GM19455 (cell line): ENCODE data around the gene GYS1.
"Not testable (repeated sequence)": the region's sequence is repeated elsewhere in the genome, so short reads cannot be mapped to it uniquely, and the experiment has no call there.

Source experiments
- ATAC-seq: cut with Tn5 transposase; IDR thresholded peaks from one replicate; pipeline ENCODE4 v1.9.1; 2021; ENCODE audit not compliant: unreplicated experiment

The GYS1 gene

DNA sequence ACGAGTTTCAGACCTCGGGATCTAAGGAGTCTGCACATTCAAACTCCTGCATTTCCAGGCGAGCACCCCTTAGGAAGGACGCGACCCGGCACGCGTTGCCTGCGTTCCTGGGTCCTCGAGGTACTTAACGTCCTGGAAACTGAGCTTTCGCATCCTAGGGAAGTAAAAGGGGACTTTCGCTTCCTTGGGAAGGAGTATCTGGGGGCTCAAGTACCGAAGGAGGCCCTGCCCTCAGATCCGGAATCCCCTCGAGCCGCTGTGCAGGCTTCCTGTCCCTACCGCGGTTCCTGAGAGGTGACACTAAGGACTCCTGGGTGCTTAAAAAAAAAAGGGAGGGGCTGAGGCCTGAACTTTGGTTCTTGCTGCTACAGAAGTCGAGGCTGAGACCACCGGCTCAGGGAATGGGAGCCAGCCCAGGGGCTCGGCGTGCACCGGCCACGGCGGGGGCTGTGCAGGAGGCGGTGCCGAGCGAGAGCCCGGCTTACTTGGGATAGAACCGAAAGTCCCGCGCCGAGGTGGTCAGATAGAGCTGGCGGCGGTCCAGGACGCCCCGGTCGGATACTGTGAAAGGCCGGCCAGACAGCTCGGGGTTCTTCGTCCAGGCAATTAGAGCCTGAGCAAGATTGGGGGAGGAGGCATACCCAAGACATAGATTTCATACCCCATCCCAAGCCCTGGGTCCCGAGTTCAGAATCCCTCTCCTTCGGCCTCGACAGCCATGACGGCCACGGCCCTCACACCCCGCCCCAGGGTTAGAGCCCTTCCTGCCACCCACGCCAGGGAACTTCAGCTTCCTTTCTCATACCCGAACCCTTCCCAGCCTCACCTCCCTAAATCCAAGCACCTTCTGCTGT, 25.5 kb upstream of the GYS1 start:
- not testable (repeated sequence) for ATAC-seq

GRCh38 chr19:49017666-49018351, 24.7 kb upstream of the GYS1 start:
- ATAC-seq: no peak

- no peak for ATAC-seq
These were observed 24.0 kb upstream of the GYS1 start, which contains the start of gene LHB for GRCh38 chr19:49017041-49017665. TSS of gene LHB (minus strand) at chr19:49017091. CDS start at chr19:49017081, 10 bp downstream.

- ATAC-seq: no peak
These were observed 23.1 kb upstream of the GYS1 start for GRCh38 chr19:49016067-49016839.

DNA sequence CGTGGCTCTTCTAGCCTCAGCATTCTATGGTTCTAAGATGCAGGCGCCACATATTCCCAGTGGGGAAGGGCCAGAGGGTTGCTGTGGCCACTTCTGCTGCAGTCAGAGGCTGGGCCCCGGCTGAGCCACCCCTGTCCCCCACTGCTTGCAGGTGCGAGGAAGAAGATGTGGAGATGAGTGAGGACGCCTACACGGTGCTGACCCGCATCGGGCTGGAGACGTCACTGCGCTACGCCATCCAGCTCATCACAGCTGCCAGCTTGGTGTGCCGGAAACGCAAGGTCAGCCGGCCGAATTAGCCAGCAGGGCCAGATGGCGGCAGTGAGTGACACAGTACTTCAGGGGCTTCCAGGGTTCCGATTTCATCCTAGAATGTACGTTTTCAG, 21.8 kb upstream of the GYS1 start:
- ATAC-seq: no peak

- ATAC-seq: no peak
These were observed 21.2 kb upstream of the GYS1 start for GRCh38 chr19:49014123-49014869.

- ATAC-seq: no peak
These were observed 18.1 kb upstream of the GYS1 start for GRCh38 chr19:49011194-49011593.

- no peak for ATAC-seq
These were observed 17.3 kb upstream of the GYS1 start for GRCh38 chr19:49010453-49010852.

GRCh38 chr19:49009828-49010227, 16.7 kb upstream of the GYS1 start:
- ATAC-seq: no peak

DNA sequence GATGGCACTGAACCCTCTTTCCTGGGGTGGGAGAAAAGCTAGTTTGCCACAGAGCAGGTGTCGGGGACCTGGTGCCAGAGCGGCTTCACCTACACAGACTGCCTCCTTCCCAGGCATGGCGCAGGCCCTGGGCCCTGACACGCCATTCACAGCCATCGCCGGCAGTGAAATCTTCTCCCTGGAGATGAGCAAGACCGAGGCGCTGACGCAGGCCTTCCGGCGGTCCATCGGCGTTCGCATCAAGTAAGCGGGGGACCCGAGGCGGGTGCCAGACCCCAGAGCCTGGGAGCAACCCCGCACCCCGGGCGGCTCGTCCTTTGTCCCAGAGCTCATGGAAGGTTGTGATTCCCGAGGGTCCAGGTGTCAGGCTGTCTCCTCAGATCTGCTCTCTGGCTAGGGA, 13.8 kb upstream of the GYS1 start:
- ATAC-seq: no peak

DNA sequence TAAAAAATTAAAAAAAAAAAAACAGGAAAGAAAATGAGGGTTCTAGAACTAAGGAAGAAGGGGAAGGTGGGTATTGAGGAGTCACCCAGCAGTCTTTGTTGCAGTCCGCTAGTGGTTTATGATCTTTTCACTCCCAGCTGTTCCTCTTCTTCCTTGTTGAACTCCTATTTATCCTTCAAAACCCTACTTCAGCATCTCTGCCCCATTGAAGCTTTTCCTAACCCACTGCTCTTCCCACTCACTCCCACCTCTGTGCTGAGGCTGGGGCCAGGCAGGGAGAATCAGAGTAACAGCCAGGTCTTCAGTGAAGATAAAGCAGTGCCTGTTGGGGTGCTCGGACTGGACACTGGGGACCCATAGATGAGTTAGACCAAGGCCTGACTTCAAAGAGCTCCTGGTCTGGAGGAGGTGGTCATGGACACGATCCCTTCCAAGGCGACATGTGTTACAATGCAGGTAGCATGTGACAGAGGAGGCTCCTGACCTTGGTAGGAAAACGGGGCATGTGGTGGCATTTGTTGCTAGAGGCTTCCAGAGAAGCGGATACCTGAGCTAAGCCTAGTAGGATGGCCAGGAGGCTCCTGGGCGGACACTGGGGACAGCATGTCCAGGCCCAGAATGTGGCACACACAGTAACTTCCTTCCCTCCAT, 12.0 kb upstream of the GYS1 start:
- ATAC-seq: no peak

GRCh38 chr19:49004133-49004532, 11.0 kb upstream of the GYS1 start:
- no peak for ATAC-seq

- ATAC-seq: no peak
These were observed 6.6 kb upstream of the GYS1 start for GRCh38 chr19:48999481-49000325.

- ATAC-seq: no peak
These were observed 4.9 kb upstream of the GYS1 start for GRCh38 chr19:48997972-48998371.

DNA sequence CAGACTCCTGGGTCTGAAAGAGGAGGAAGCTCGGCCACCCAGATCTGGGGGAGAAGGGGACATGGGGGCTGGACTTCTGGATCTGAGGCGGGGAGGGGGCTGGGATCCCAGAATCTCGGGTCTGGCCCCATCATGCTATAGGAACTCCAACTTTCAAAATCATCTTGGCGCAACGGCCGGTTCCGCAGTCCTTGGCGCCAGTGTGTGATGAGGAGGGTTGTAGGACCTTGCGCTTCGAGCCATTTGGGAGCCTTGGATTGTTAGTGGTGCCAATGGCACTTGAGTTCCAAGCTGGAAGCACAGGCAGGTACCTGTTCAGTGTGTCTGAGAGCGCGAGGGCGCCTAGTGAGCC, 902 bp upstream of the GYS1 start:
- ATAC-seq: no peak

- no peak for ATAC-seq
These were observed 431 bp downstream of the GYS1 start for GRCh38 chr19:48992581-48993174.

DNA sequence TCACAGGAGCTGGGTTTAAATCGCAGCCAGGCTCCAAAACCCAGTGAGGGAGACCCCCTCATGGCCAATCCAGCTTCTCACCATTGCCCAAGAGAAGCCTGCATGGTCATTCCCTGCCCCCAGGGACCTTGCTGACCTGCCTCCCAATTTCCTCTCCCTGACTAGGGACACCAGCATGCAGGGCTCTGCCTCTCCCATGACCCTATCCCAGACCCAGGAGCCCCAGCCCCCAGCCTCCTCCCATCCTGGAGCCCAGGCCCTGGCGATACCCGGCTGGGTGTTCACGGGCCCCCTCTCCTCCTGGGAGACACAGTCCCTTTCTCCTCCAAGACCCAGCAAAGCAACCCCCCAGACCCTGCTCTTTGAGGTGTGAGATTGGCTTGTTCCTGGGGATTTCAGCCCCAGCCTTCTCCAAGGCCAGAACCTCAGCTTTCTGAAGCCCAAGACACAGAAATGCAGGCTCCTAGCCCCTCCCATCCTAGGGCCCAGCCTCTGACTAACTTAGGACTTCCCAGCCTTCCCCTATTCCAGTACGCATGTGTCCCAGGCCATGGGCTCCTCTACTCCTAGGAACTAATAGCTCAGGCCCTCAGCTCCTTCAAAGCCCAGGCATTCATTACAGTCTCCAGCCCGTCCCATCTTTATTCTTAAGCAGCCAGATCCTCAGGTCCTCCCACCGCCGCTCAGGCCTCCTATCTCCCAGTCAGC, 1.1 kb downstream of the GYS1 start:
- no peak for ATAC-seq

GRCh38 chr19:48991011-48991609, 2.0 kb downstream of the GYS1 start:
- ATAC-seq: no peak
